Chondrocyte (in vitro differentiated cells): ENCODE results near the gene CLK1. TPM values are rescaled to one million over a fixed set of nuclear protein-coding genes. Genes with fewer than 3 reads are reported as not detected.

ENCODE experiments used
- DNase-seq: peaks from one replicate; pipeline ENCODE4 v3.0.0; 2021; ENCODE audit warnings: mixed read lengths, low spot score
- H3K27ac Mint-ChIP-seq: one replicate; pipeline ENCODE4 v1.8.0; 2021; ENCODE audit warnings: mild to moderate bottlenecking, moderate library complexity, mixed read lengths; ENCODE audit not compliant: unreplicated experiment
- H3K27me3 Mint-ChIP-seq: 2 replicates; pipeline ENCODE4 v1.8.0; 2021; ENCODE audit warnings: low read depth, mixed read lengths
- H3K36me3 Mint-ChIP-seq: 2 replicates; pipeline ENCODE4 v1.8.0; 2021; ENCODE audit warnings: low read depth, mixed read lengths
- H3K4me1 Mint-ChIP-seq: 2 replicates; pipeline ENCODE4 v1.8.0; 2021; ENCODE audit warnings: low read depth, mild to moderate bottlenecking, mixed read lengths
- H3K4me3 Mint-ChIP-seq: one replicate; pipeline ENCODE4 v1.8.0; 2021; ENCODE audit warnings: mild to moderate bottlenecking, moderate library complexity, mixed read lengths; ENCODE audit not compliant: unreplicated experiment
- H3K9me3 Mint-ChIP-seq: 2 replicates; pipeline ENCODE4 v1.8.0; 2021; ENCODE audit warnings: low read depth, mixed read lengths
- CTCF ChIP-seq: fragments of 200-600 bp; sonication (generic); IDR thresholded peaks from 2 replicates; pipeline ENCODE4 v1.5.0; 2021; ENCODE audit warnings: antibody characterized with exemption, mild to moderate bottlenecking, moderate library complexity
- total RNA-seq: library from RNA; stranded (reverse); gene quantifications from 3 replicates; pipeline ENCODE4 v1.2.1, GENCODE V29; 2021

The CLK1 gene
- total RNA-seq, 1 donor from 2014 or later: 58.4 TPM

- no peak for DNase-seq
These were observed 52.1 kb downstream of the CLK1 start for GRCh38 chr2:200812122-200813022.

GRCh38 chr2:200811333-200812121 is 52.9 kb downstream of the CLK1 start, which contains the start of gene BZW1:
Gene BZW1, plus strand, starts transcription at chr2:200811910. Its CDS starts 1,308 bp downstream, at chr2:200813218.
- Mint-ChIP-seq H3K27ac (peak within 1 kb of the TSS; percentile 95), H3K4me1 (peaks cover 43% of the 10 kb centered on the region), H3K4me3 (peak within 1 kb of the TSS; percentile 94), H3K36me3 (peaks cover 13% of the 10 kb centered on the region), H3K27me3 (no peaks in the 10 kb centered on the region), H3K9me3 (no peaks in the 10 kb centered on the region)
- DNase-seq: peak; percentile 97
- TF ChIP-seq CTCF: no peak

More at GRCh38 chr2:200812122-200813022, 52.1 kb downstream of the CLK1 start:
- H3K36me3 Mint-ChIP-seq: peaks cover 19% of the 10 kb centered on the region
- peak overlapping the region; percentile 94 for H3K4me3 Mint-ChIP-seq
- peak; percentile 79 for TF ChIP-seq CTCF
- no peaks in the 10 kb centered on the region for H3K27me3 Mint-ChIP-seq
- H3K27ac Mint-ChIP-seq: peak overlapping the region; percentile 95
- peaks cover 43% of the 10 kb centered on the region for H3K4me1 Mint-ChIP-seq
- no peaks in the 10 kb centered on the region for H3K9me3 Mint-ChIP-seq

- Mint-ChIP-seq H3K27ac (peak overlapping the region; percentile 90), H3K4me3 (peak overlapping the region; percentile 94)
- DNase-seq: no peak
These were observed 53.5 kb downstream of the CLK1 start for GRCh38 chr2:200810998-200811332.

GRCh38 chr2:200810252-200810997 is 54.0 kb downstream of the CLK1 start:
- Mint-ChIP-seq H3K36me3 (peaks cover 6% of the 10 kb centered on the region), H3K27me3 (no peaks in the 10 kb centered on the region), H3K9me3 (no peaks in the 10 kb centered on the region), H3K4me1 (peaks cover 48% of the 10 kb centered on the region), H3K4me3 (peak overlapping the region; percentile 94), H3K27ac (peak overlapping the region; percentile 90)
- no peak for TF ChIP-seq CTCF
- DNase-seq: no peak

More at GRCh38 chr2:200810998-200811332, 53.5 kb downstream of the CLK1 start:
- Mint-ChIP-seq H3K4me1 (peaks cover 48% of the 10 kb centered on the region), H3K9me3 (no peaks in the 10 kb centered on the region), H3K27me3 (no peaks in the 10 kb centered on the region), H3K36me3 (peaks cover 10% of the 10 kb centered on the region)
- peak; percentile 6 for TF ChIP-seq CTCF
